A673 (cell line): ENCODE measurements around the gene WDR72.

Experiments used
- CTCF ChIP-seq: fragments of 300-800, 200-600 bp; sonication (generic); conservative IDR thresholded peaks from 2 replicates; pipeline ENCODE4 v1.5.1; 2017; ENCODE audit warnings: low read depth, mild to moderate bottlenecking, antibody characterized with exemption, low read length, moderate library complexity, mixed read lengths
- EZH2 ChIP-seq: fragments of 200-600 bp; sonication (generic); IDR thresholded peaks from 2 replicates; pipeline ENCODE4 v1.6.1; 2017; ENCODE audit warnings: borderline replicate concordance, low read depth, mild to moderate bottlenecking, mixed read lengths, antibody characterized with exemption, low read length; ENCODE audit not compliant: poor library complexity, severe bottlenecking

DNA sequence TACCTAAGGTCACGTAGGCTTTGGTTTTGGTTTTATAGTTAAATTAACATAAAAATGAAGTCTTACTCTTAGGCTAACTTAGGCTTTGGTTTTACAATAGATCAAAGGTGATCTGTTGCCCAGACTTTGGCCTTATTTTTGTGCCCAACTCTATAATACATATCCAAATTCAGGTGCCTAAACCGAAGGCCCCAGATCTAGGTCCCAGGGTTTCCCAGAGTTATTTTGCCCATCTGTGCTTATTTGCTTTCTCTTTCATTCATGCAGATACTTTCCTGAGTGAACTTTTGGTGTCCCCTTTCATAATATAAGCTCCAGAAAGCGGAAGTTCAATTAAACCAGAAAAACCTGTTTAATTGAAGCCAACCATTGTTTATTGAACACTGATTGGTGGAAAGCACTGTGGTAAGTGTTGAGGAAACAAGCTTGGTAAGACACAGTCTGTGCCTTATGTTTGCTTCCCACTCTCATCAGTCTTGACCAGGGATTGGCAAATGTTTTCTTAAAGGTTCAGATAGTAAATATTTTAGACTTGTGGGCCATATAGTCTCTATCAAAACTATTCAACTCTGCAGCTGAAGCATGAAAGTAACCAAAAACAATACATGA is 209.7 kb downstream of the WDR72 start:
- no peak for TF ChIP-seq EZH2
- TF ChIP-seq CTCF: no peak
